Endothelial cell of umbilical vein (primary cell): ENCODE results near the gene ZNF527. TPM values are rescaled to one million over a fixed set of nuclear protein-coding genes. Genes with fewer than 3 reads are reported as not detected.

Source experiments
- BruUV-seq: library from RNA; stranded (reverse); fragments of 400-500 nt; replicated peaks from 2 replicates; lab custom pipeline; 2021; lab: Mats Ljungman, UMichigan
- CTCF ChIA-PET: fragments of 300-600, 350-600 bp; sonication (Branson Sonifier 250); formaldehyde crosslinking; loops from one replicate; lab custom pipeline; 2021; ENCODE audit warnings: antibody characterized with exemption, inconsistent platforms; lab: Charles Lee
- POLR2A ChIA-PET: fragments of 300-600, 350-600 bp; sonication (Branson Sonifier 250); formaldehyde crosslinking; loops from one replicate; lab custom pipeline; 2021; ENCODE audit warnings: antibody characterized with exemption, inconsistent platforms; lab: Charles Lee
- DNase-seq: peaks from one replicate; pipeline ENCODE4 v3.0.0-alpha.2; 2011; ENCODE audit warnings: low read depth, low spot score
- FAIRE-seq: peaks from 2 replicates; lab custom pipeline; 2011; peaks lifted over from hg19 to GRCh38; lab: Jason Lieb, UNC
- H2AFZ ChIP-seq: 2 replicates; pipeline ENCODE4 v1.6.0; 2012; ENCODE audit warnings: low read depth, low read length, control low read depth, inconsistent platforms
- H3K27ac ChIP-seq: 2 replicates; pipeline ENCODE4 v1.5.1; 2011; ENCODE audit warnings: low read depth, mild to moderate bottlenecking, control low read depth, low read length, moderate library complexity; ENCODE audit not compliant: insufficient read depth
- H3K27me3 ChIP-seq, 2 experiments: 2 replicates each; pipeline versions ENCODE4 v1.6.0 to v1.6.1; 2011; ENCODE audit warnings: low read length in 2 of 2, mixed read lengths in 1 of 2; ENCODE audit not compliant: control insufficient read depth in 2 of 2, insufficient read depth in 2 of 2
- H3K36me3 ChIP-seq, 2 experiments: 2 replicates in 1 of 2; 3 replicates in 1 of 2; pipeline ENCODE4 v1.5.1; 2011; ENCODE audit warnings: low read length in 2 of 2, mild to moderate bottlenecking in 1 of 2, moderate library complexity in 1 of 2; ENCODE audit not compliant: control insufficient read depth in 2 of 2, insufficient read depth in 2 of 2; ENCODE audit errors: extremely low read depth in 1 of 2
- H3K4me1 ChIP-seq: 3 replicates; pipeline ENCODE4 v1.5.1; 2011; ENCODE audit warnings: mild to moderate bottlenecking, low read length; ENCODE audit not compliant: control insufficient read depth, insufficient read depth; ENCODE audit errors: extremely low read depth
- H3K4me2 ChIP-seq: 2 replicates; pipeline ENCODE4 v1.6.1; 2011; ENCODE audit warnings: low read length, control low read depth, mixed read lengths; ENCODE audit not compliant: insufficient read depth
- H3K4me3 ChIP-seq, 3 experiments: fragments of 200-600 bp in 1 of 3; sonication (generic), shearing (Covaris generic) in 1 of 3; replicated peaks in 1 of 3; 2 replicates each; pipeline ENCODE4 v1.5.1; 2011 to 2016; ENCODE audit warnings: control low read depth in 3 of 3, low read length in 3 of 3, mild to moderate bottlenecking in 2 of 3, inconsistent platforms in 1 of 3, low read depth in 1 of 3, moderate library complexity in 1 of 3; ENCODE audit not compliant: insufficient read depth in 1 of 3
- H3K79me2 ChIP-seq: 2 replicates; pipeline ENCODE4 v1.6.0; 2012; ENCODE audit warnings: low read length, inconsistent platforms; ENCODE audit not compliant: control insufficient read depth, insufficient read depth
- H3K9ac ChIP-seq: replicated peaks from 2 replicates; pipeline ENCODE3; 2011; ENCODE audit warnings: low read length, control low read depth; ENCODE audit not compliant: insufficient read depth; ENCODE audit errors: extremely low read depth
- H3K9me1 ChIP-seq: replicated peaks from 3 replicates; pipeline ENCODE4 v1.6.0; 2011; ENCODE audit warnings: mild to moderate bottlenecking, low read length; ENCODE audit not compliant: control insufficient read depth, insufficient read depth; ENCODE audit errors: extremely low read depth
- H3K9me3 ChIP-seq: replicated peaks from 2 replicates; pipeline ENCODE4 v1.5.1; 2012; ENCODE audit warnings: low read length, inconsistent platforms; ENCODE audit not compliant: control insufficient read depth, insufficient read depth
- H4K20me1 ChIP-seq: replicated peaks from 2 replicates; pipeline ENCODE3; 2011; ENCODE audit warnings: mild to moderate bottlenecking, low read length; ENCODE audit not compliant: control insufficient read depth, insufficient read depth; ENCODE audit errors: extremely low read depth
- CTCF ChIP-seq, 2 donors: IDR thresholded peaks; 1 replicate in 1 of 2; 2 replicates in 1 of 2; pipeline ENCODE4 v1.5.1; 2011; ENCODE audit warnings: low read length in 2 of 2, mild to moderate bottlenecking in 2 of 2, moderate library complexity in 2 of 2, control low read depth in 1 of 2, inconsistent platforms in 1 of 2, low read depth in 1 of 2; ENCODE audit not compliant: insufficient read depth in 1 of 2; ENCODE audit errors: extremely low read depth in 1 of 2
- EZH2 ChIP-seq: IDR thresholded peaks from 2 replicates; pipeline ENCODE4 v1.6.1; 2012; ENCODE audit warnings: borderline replicate concordance, low read depth, mild to moderate bottlenecking, moderate library complexity, low read length, inconsistent platforms; ENCODE audit not compliant: severe bottlenecking
- FOS ChIP-seq: IDR thresholded peaks from 2 replicates; pipeline ENCODE4 v1.6.1; 2011; ENCODE audit warnings: mild to moderate bottlenecking, low read length, moderate library complexity, borderline replicate concordance; ENCODE audit not compliant: insufficient read depth
- GATA2 ChIP-seq: IDR thresholded peaks from 2 replicates; pipeline ENCODE4 v1.7.0; 2011; ENCODE audit warnings: low read depth, mild to moderate bottlenecking, moderate library complexity, mixed read lengths, low read length; ENCODE audit not compliant: insufficient read length, insufficient read depth
- JUN ChIP-seq: IDR thresholded peaks from 2 replicates; pipeline ENCODE4 v1.6.1; 2011; ENCODE audit warnings: borderline replicate concordance, low read depth; ENCODE audit not compliant: insufficient read length, insufficient read depth
- MAX ChIP-seq: IDR thresholded peaks from 2 replicates; pipeline ENCODE4 v1.6.1; 2011; ENCODE audit not compliant: insufficient read depth, insufficient read length
- MYC ChIP-seq: IDR thresholded peaks from one replicate; pipeline ENCODE4 v1.6.1; 2011; ENCODE audit warnings: mild to moderate bottlenecking, low read depth, low read length
- POLR2A ChIP-seq: IDR thresholded peaks from 2 replicates; pipeline ENCODE4 v1.6.1; 2012; ENCODE audit warnings: low read depth, mild to moderate bottlenecking, control low read depth, low read length
- POLR2AphosphoS5 ChIP-seq: IDR thresholded peaks from 2 replicates; pipeline ENCODE4 v1.6.1; 2012; ENCODE audit warnings: low read depth, mild to moderate bottlenecking, control low read depth, low read length, moderate library complexity; ENCODE audit not compliant: insufficient read depth
- dilution Hi-C: fragments of 300-500 bp; cut with MboI; formaldehyde crosslinking; loops from one replicate; pipeline ENCODE4 v1.15.0; 2019; ENCODE audit warnings: low sequenced_read_pairs; ENCODE audit not compliant: extremely low pct_ligation_motif_present
- intact Hi-C: fragments of 100-400 bp; cut with micrococcal nuclease; formaldehyde crosslinking; loops from one replicate; pipeline ENCODE4 v1.10.0; 2022
- polyA plus RNA-seq, 4 experiments: library from polyadenylated mRNA; depleted of rRNA in 3 of 4; stranded (reverse) in 3 of 4; unstranded in 1 of 4; fragments of >200 nt; gene quantifications; 2 replicates each; pipeline versions ENCODE4 v1.2.1 to v1.2.3, GENCODE V29; 2011 to 2012; ENCODE audit warnings: missing spikeins in 1 of 4
- total RNA-seq: library from RNA; stranded (reverse); gene quantifications from 2 replicates; pipeline ENCODE4 v1.2.3, GENCODE V29; 2021

Gene ZNF527
- total and polyA plus RNA-seq, 2 donors (not counting 3 experiments of a cell fraction or from before 2014, with no cell fraction given) = 2.9 to 3.6 TPM

- no peak for TF ChIP-seq CTCF (IDR thresholded peaks at IDR 0.05; ENCODE audit: extremely low read depth in 1 of 2, insufficient read depth in 1 of 2, low read depth in 1 of 2, low read length in 2 of 2)
- no peak for TF ChIP-seq POLR2AphosphoS5
- TF ChIP-seq POLR2A = no peak
- no peak for TF ChIP-seq EZH2
- no peak for TF ChIP-seq FOS
- no peak for TF ChIP-seq JUN
- no peak for TF ChIP-seq MAX
- no peak for TF ChIP-seq MYC
- TF ChIP-seq GATA2 = no peak
- BruUV-seq = no TSS peak
- Histone ChIP-seq H3K27ac (no peak overlapping the region), H3K27me3 (no peaks in the 10 kb centered on the region), H3K9me3 (peaks cover 19% of the 10 kb centered on the region), H4K20me1 (no peaks in the 10 kb centered on the region), H3K9me1 (no peaks in the 10 kb centered on the region), H3K4me1 (no peaks in the 10 kb centered on the region), H3K4me2 (no peak overlapping the region), H2AFZ (no peak overlapping the region), H3K36me3 (no peaks in the 10 kb centered on the region), H3K79me2 (no peaks in the 10 kb centered on the region), H3K4me3 (no peak overlapping the region), H3K9ac (no peak overlapping the region)
- CTCF ChIA-PET = no interaction called here
- POLR2A ChIA-PET = no interaction called here
- DNase-seq (no peak), FAIRE-seq (no peak)
- intact Hi-C loops = no loop called here
- dilution Hi-C loops = no loop called here
These were observed 41.8 kb downstream of the ZNF527 start for GRCh38 chr19:37412700-37413099.
